HCT116 (cell line): Measurements from ENCODE around the gene CNNM3.

Experiments
- TF ChIP-seq, protein P1 (sequence below): IDR thresholded peaks from 2 replicates; pipeline ENCODE4 v1.6.1; 2012; ENCODE audit warnings: low read depth
- TF ChIP-seq, protein P2 (sequence below): IDR thresholded peaks from 2 replicates; pipeline ENCODE4 v1.6.1; 2012
- TF ChIP-seq, protein P3 (sequence below): IDR thresholded peaks from 2 replicates; pipeline ENCODE4 v1.6.1; 2012
- TF ChIP-seq, protein P4 (sequence below), 3 experiments: fragments of 200-600 bp in 1 of 3; sonication (generic) in 1 of 3; IDR thresholded peaks in 2 of 3; conservative IDR thresholded peaks in 1 of 3; 2 replicates each; pipeline ENCODE4 v1.5.1; 2012 to 2017; ENCODE audit warnings: low read depth in 2 of 3, low read length in 2 of 3, antibody characterized with exemption in 1 of 3, borderline replicate concordance in 1 of 3, control low read depth in 1 of 3, mild to moderate bottlenecking in 1 of 3, mixed read lengths in 1 of 3, mixed run types in 1 of 3, moderate library complexity in 1 of 3; ENCODE audit not compliant: insufficient read depth in 1 of 3

DNA sequence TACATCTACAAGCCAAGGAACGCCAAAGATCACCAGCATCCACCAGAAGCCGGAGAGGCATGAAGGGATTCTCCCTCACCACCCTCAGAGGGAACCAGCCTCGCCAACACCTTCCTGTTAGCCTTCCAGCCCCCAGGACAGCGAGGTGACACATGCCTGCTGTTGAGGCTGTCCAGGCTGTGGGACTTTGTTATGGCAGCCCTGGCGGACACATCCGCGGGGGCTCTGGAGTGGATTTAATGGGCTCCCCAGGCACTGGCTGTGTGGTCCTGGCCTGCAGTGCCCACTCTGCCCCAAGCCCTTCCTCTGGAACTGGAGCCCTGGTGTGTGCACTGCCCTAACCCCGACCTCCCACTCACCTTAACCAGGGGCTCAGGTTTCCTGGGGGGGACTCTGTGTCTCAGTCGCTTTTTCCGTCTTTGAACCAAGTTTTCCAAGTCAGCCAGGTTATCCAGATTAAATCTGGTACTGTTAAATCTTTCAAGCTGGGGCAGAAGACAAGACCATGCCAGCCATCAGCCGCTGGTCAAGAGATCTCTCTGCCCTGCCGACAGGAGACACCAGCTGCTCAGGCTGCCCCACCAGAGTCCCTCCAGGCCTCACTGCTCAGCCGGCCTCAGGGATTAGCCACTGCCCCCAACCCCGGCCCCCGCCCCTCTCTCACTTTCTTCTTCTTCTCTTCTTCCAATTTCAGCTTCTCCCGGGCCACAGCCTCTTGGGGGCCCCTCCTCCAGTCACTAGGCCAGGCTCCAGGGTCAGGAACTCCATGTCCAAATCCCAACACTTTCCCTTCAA lies 25.8 kb downstream of the CNNM3 start:
- TF ChIP-seq, protein P1, sequence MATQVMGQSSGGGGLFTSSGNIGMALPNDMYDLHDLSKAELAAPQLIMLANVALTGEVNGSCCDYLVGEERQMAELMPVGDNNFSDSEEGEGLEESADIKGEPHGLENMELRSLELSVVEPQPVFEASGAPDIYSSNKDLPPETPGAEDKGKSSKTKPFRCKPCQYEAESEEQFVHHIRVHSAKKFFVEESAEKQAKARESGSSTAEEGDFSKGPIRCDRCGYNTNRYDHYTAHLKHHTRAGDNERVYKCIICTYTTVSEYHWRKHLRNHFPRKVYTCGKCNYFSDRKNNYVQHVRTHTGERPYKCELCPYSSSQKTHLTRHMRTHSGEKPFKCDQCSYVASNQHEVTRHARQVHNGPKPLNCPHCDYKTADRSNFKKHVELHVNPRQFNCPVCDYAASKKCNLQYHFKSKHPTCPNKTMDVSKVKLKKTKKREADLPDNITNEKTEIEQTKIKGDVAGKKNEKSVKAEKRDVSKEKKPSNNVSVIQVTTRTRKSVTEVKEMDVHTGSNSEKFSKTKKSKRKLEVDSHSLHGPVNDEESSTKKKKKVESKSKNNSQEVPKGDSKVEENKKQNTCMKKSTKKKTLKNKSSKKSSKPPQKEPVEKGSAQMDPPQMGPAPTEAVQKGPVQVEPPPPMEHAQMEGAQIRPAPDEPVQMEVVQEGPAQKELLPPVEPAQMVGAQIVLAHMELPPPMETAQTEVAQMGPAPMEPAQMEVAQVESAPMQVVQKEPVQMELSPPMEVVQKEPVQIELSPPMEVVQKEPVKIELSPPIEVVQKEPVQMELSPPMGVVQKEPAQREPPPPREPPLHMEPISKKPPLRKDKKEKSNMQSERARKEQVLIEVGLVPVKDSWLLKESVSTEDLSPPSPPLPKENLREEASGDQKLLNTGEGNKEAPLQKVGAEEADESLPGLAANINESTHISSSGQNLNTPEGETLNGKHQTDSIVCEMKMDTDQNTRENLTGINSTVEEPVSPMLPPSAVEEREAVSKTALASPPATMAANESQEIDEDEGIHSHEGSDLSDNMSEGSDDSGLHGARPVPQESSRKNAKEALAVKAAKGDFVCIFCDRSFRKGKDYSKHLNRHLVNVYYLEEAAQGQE = no peak
- TF ChIP-seq, protein P2, sequence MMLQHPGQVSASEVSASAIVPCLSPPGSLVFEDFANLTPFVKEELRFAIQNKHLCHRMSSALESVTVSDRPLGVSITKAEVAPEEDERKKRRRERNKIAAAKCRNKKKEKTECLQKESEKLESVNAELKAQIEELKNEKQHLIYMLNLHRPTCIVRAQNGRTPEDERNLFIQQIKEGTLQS = no peak
- TF ChIP-seq, protein P3, sequence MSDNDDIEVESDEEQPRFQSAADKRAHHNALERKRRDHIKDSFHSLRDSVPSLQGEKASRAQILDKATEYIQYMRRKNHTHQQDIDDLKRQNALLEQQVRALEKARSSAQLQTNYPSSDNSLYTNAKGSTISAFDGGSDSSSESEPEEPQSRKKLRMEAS = no peak
- TF ChIP-seq, protein P4, sequence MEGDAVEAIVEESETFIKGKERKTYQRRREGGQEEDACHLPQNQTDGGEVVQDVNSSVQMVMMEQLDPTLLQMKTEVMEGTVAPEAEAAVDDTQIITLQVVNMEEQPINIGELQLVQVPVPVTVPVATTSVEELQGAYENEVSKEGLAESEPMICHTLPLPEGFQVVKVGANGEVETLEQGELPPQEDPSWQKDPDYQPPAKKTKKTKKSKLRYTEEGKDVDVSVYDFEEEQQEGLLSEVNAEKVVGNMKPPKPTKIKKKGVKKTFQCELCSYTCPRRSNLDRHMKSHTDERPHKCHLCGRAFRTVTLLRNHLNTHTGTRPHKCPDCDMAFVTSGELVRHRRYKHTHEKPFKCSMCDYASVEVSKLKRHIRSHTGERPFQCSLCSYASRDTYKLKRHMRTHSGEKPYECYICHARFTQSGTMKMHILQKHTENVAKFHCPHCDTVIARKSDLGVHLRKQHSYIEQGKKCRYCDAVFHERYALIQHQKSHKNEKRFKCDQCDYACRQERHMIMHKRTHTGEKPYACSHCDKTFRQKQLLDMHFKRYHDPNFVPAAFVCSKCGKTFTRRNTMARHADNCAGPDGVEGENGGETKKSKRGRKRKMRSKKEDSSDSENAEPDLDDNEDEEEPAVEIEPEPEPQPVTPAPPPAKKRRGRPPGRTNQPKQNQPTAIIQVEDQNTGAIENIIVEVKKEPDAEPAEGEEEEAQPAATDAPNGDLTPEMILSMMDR (IDR thresholded peaks at IDR 0.05 in 2 of 3, conservative IDR thresholded peaks at IDR 0.05 in 1 of 3; ENCODE audit: borderline replicate concordance in 1 of 3, insufficient read depth in 1 of 3, low read depth in 2 of 3, low read length in 2 of 3) = no peak
